Activated naive CD8-positive, alpha-beta T cell treated with anti-CD3 and anti-CD28 coated beads, Interleukin-2, amount 50 U/mL, for 16 hours (primary cell): ENCODE data around the gene STAT1.
"Not testable (repeated sequence)": the region's sequence is repeated elsewhere in the genome, so short reads cannot be mapped to it uniquely, and the experiment has no call there.

Experiments
- DNase-seq: peaks from one replicate; pipeline ENCODE4 v3.0.0-alpha.2; 2020; ENCODE audit warnings: low read depth, low spot score

Gene STAT1

DNA sequence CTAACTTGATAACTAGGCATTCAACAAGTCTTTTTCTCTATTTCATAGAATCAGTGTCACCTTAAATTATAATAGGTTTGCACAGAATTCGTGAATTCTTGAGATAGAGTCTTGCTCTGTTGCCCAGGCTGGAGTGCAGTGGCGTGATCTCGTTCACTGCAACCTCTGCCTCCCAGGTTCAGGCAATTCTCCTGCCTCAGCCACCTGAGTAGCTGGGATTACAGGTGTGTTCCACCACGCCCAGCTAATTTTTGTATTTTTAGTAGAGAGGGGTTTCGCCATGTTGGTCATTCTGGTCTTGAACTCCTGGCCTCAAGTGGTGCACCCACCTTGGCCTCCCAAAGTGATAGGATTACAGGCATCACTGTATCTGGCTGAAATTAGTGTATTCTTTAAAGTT is 52.9 kb downstream of the STAT1 start:
- not testable (repeated sequence) for DNase-seq

DNA sequence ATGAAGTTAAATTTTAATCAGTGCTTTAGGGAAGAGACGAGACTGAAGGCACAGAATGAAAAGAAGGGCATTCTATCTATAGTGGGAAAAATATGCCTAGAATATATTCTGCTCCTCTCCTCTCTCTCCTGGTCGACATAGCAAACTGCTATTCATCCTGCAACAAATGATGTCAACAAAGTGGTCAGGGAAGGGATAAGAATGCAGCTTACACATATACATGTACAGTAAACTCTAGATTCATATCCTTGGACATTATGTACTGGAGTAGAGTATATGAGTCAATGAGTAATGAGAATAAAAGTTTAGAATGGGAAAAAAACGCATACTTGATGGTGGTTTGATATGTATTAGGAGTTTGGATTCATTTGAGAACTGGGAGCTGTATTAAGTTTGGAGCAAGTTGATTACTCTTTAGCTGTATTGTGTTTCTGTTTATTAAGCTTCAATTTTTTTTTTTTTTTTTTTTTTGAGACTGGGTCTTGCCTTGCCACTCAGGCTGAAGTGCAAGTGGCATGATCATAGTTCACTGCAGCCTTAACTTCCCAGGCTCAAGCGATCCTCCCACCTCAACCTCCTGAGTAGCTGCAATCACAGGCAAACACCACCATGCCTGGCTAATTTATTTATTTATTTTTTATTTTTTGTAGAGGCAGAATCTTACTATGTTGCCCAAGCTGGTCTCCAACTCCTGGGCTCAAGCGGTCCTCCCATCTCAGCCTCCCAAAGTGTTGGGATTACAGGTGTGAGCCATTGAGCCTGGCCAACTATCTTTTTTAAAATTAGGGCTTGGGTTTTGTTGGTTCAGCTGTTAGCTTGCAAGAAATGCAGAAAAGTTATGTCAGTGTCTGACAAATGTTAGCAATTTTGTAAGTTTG is 53.8 kb downstream of the STAT1 start:
- no peak for DNase-seq

DNA sequence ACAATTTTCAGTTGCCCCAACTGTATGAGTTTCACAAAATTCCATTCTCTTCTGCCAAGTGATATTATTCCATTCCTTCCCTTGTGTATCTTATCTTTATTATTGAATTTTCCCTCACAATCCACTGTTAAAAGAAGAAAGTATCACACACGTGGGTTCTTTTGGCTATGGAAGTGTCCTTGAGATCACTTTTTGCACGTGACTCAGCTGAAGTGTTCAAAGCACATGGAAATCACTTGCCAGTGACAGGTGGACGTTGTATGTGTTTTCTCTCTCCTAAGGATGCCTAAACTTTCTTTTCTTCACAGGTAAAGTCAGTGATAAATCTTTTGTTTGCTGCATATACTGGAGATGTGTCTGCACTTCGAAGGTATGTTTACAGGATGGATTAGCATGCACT is 60.7 kb downstream of the STAT1 start:
- no peak for DNase-seq

DNA sequence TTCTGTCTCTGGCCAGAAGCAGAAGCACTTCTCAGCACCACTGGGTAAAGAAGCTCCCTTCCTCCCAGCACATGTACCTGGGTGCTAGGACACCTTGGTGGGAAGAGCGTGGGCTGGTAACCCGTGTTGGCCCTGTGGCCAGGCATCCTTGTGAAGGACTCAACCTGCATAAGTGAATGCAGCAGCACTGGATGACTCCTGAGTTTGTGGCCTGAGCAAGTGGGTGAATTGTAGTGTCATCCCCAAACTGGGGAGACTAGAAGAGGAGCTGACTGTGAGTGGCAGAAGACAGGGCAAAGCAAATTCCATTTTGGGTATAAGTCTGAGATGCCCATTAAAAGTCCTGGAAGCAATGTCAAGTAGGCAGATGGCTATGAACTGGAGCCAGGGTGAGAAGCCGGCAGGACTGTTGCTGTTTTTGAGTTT is 63.4 kb downstream of the STAT1 start:
- DNase-seq, result no peak

DNA sequence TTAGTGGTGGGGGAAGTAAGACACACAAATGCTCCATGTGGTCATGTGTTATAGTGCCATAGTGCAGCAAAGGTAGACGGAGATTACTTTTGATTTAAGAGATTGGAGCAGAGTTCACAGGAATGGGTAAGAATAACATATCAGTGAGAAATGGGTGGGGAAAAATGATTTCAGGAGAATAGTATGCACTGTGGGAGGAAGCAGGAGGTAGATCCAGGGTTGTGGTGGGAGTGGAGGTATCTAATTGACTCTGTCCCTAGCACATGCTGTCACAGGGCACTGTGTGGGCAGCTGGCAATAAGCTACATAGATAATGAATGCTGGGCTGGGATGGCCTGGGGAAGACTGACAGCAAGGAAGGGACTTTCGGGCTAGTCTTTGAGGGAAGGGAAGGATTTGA is 65.3 kb downstream of the STAT1 start:
- no peak for DNase-seq

DNA sequence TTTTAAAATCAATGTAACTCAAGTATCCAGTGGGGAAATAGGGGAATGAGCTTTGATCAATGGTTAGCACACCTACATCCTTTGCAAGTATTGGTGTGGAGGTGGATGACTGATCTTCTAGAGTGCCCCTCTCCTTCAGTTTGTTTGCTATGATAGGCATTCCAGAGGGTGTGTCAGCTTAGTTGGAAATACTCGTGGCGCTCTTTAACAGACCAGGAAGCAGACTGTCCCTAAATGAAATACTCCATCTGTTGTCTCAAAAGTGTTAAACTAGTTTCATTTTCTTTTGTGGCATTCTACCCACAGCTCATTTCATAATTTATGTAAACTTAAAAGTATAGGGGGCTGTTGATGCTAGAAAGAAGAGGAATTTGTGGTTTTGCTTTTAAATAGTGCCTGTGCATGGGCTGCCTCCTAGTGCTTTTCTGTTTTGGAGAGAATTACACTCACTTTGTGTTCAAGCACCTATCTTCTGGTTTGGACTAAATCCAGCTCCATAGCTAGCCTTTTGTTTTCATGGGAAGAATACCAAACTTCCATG is 66.2 kb downstream of the STAT1 start:
- no peak for DNase-seq

DNA sequence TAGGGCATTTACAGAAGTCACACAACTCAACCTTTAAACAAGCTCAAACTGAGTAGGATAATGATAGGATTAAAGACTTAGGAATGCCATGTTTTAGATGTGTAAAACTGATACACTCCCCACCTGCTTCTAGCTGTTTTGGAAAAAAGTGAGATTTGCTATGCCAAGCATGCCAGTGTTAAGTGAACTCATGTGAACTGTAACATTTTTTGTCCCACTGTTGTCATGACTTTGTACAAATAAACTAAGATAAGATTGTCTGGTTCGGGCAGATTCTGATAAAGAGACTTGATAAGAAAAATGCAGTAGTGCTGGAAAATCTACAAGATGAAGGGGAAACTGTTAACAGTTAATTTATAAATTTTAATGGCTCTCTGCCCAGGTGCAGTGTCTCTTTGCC is 66.8 kb downstream of the STAT1 start:
- no peak for DNase-seq

DNA sequence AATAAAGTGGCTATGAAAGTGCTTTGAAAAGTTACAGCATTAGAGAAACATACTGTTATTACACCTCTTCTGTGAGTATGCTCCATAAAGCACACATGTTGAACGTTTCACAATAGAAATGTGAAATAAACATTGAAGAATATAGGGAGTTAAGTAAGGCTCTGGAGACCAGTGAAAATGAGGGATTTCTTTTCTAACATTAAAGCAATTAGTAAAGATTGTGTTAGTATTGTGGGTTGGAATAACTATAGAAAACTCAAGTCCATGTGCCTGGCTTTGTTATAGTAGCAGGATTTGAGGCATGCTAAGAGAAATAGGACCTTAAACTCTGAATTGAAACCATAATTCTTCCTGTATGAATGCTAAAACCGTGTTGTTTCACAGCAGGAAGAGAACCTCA is 70.3 kb downstream of the STAT1 start:
- DNase-seq, result no peak

DNA sequence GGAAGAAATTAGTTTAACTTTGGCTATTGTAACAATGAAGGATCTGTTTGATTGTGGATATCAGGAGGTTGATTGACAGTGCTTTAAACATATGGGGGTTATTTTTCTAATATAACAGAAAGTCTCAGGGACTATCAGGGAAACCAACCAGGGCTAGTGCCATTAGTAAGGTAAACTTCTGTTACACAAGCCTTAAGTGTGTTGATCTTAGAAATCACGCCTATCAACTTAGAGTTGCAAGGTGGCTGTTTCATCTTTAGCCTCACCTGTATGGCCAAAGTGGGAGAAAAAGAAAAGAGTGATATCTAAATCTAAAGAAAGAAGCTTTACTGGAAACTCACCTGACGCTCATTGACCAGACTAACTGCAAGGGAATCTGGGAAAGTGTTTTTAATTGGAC is 71.3 kb downstream of the STAT1 start:
- DNase-seq, result no peak

DNA sequence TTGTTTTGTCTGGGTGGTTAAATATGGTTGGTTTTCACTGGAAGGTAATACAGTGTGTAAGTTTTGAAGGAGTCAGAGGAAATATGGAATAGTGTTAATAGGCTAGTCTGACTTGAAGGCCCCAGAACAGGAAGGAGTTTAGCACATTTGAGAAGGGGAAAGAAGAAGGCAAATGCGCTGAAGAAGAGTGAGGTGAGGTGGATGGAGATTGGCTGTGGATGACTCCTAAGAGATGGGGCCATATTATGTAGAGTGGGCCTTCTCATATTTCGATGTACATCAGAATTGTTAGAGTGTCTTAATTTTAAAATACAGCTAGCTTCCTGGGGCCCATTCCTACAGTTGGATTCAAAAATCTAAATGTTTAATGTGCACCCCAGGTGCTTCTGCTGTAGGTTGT is 72.4 kb downstream of the STAT1 start:
- DNase-seq, result no peak

DNA sequence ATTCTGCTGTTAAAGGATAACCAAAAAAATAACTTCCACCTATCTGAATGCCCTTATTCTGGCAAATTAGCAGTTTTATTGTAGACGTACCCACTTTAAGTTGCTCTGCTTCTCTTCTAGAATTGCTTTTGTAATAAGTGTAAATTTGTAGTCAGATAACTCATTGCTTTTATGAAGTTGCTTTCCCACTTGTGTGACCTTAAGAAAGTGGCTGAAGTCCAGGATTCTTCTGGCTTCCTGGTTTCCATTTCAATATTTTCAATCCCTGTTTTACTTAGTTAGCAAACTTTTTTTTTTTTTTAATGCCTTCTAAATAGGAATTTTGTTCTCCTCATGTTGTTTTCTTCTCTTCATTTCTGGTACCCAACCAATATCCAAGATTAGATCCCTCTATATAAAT is 73.5 kb downstream of the STAT1 start:
- no peak for DNase-seq

DNA sequence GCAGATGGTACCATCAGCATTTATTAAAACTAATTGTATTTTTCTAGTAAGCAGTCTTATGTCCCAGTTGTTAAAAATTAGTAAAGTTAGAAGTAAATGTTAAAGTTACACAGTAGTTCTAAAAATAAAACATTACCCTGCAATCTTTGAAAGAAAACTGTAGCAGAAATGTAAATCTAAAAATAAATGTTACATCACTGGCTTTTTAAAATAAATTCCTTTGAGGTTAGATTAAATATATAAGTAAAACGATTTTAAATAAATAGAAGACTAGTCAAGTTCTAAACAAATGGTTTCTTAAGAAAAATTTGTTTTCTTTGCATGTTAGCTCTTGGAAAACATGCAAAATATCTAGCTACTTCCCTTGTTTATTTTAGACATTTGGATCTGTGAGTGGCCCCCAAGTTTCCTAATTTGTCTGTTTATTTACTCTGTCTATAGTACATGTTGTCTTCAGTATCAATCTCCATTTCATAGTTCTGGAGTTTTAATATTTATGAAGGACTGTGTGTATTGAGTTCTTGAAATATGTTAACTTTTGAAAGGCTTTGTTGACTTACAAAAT is 75.1 kb downstream of the STAT1 start:
- DNase-seq, result no peak

DNA sequence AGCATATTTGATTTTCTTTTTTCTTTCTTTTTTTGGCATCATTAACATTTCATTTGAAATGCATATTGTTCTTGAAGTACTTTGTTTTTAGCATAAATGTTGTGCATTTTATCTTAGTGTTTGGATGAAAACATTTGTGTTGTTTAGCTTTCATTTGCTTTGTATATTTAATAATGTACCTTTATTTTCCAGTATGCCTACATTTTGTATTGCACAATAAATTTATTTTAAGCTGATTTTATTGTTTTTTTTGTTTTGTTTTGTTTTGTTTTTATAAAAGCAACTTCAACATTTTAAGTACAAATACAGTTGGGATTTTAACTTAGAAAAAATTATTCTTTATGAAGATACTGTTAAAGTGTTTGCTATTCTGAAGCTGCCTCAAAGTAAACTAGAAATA is 78.9 kb downstream of the STAT1 start:
- DNase-seq, result no peak

DNA sequence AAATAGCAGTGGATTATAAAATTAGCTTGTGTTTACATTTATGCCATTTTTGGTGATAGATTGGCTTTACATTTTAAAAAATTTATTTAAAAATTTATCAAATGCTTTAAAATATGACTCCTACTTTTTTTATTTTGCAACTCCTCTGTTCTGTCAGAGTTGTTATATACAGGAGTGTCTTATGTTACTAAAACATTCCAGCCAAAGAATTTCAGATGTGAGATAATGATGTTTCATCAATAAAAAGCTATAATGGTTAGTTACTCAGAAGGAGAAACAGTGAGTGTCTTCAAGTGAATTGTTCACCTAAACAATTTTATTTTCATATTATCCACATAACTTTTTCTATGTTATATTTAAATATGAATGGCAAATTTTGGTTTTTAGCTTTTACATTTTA is 80.6 kb downstream of the STAT1 start:
- no peak for DNase-seq

DNA sequence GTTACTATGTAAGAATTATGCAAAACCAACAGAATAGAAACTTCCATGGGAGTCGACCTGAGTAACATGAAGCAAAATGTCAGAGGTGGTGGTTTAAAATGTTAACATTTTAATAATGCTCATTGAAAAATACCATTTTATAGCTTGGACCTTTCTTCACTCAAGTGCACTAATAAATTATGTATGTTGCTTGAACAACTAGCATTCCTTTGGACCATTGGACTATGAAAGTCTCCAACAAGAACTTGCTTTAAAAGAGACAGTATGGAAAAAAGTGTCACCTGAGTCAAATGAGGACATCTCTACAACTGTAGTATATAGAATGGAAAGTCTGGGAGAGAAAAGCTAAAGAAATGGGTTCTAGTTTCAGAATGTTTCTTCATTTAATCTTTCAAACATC is 81.5 kb downstream of the STAT1 start:
- DNase-seq, result no peak

DNA sequence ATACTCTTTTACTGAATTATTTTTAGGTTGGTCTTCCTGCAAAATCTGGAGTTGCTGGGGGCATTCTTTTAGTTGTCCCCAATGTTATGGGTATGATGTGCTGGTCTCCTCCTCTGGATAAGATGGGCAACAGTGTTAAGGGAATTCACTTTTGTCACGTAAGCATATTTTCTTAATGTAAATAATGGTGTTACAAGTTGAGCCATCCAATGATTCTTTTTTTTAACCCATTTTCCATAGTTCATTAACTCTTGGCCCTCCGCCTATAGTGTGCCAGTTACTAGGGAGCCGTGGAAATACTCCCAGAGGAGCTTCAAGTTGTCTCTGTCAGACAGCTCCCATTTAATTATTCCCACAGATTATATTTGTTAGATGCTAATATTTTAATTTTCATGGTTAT is 83.6 kb downstream of the STAT1 start:
- DNase-seq, result no peak

DNA sequence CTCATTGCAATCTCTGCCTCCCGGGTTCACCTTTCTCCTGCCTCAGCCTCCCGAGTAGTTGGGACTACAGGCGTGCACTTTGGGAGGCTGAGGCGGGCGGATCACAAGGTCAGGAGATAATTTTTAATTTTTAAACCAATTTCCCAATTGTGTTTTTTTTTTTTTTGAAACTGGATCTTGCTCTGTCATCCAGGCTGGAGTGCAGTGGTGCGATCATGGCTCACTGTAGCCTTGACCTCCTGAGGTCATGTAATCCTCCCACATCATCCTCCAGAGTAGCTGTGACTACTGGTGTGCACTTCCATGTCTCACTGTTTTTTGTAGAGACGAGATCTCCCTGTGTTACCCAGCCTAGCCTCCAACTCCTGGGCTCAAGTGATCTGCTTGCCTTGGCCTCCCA is 84.1 kb downstream of the STAT1 start:
- no peak for DNase-seq

DNA sequence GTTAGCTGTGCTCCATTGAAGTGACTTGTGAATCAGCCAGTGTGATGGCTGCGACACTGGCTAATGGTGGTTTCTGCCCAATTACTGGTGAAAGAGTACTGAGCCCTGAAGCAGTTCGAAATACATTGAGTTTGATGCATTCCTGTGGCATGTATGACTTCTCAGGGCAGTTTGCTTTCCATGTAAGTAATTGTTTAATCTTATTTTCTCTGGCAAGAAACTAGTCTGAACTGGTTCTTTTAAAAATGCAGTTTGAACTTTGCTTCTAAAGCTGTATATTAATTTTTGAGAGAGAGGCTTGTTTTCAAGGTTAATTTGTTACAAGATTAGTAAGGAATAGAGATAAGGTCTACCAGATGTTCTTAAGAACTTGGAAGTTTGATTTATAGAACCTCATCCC is 86.7 kb downstream of the STAT1 start:
- no peak for DNase-seq

DNA sequence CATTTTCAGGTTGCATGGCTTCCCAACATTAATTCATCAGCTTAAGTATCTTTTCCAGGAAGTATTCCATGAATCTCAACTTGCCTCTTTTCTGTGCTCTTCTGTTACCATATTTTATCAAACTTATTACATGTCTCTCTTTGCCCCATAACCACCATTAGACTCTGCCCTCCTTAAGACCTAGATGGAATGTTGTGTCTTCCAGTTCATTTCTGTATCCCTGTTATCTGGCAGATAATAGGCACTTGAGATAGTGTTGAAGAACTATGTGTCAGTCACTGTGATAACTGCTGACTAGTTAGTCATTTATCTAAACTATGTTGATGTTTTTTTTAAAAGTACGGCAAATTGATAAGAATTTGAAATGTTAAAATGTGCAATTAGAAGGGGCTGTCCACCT is 91.6 kb downstream of the STAT1 start:
- no peak for DNase-seq

DNA sequence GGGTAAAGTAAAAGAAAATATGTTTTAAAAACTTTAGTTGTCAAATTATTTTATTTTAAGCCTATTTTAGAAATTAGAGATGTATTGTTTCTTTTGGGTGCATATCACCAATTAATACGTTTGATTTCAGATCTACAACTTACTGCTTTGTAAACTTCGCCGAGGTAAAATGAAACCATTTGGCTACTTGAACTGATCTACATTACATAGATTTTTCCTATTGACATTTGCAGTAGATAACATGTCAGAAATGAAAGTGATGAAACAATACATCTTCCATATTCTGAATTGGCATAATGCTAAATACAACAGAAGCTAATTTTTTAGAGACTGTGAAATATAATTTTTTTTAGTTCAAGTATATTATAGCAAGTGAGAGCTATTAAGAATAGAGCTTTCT is 93.9 kb downstream of the STAT1 start:
- no peak for DNase-seq
